Prostate gland (tissue), 2 donors: ENCODE measurements around the gene VPS26C.

Experiments used
- POLR2A ChIP-seq: fragments of 450-650 bp; IDR thresholded peaks from one replicate; pipeline ENCODE4 v1.6.1; 2016; ENCODE audit warnings: antibody characterized with exemption, mild to moderate bottlenecking
- POLR2AphosphoS5 ChIP-seq: sonication (generic); formaldehyde crosslinking; IDR thresholded peaks from one replicate; pipeline ENCODE4 v1.6.1; 2017; ENCODE audit warnings: antibody characterized with exemption
- TF ChIP-seq, protein P1 (sequence below), 4 experiments: fragments of 200-600 bp in 2 of 4; fragments of 450-650 bp in 2 of 4; sonication (generic) in 2 of 4; IDR thresholded peaks; 1 replicate in 3 of 4; 2 replicates in 1 of 4; pipeline ENCODE4 v1.5.1; 2016 to 2019; ENCODE audit warnings: antibody characterized with exemption in 4 of 4, mild to moderate bottlenecking in 2 of 4, moderate library complexity in 2 of 4

DNA sequence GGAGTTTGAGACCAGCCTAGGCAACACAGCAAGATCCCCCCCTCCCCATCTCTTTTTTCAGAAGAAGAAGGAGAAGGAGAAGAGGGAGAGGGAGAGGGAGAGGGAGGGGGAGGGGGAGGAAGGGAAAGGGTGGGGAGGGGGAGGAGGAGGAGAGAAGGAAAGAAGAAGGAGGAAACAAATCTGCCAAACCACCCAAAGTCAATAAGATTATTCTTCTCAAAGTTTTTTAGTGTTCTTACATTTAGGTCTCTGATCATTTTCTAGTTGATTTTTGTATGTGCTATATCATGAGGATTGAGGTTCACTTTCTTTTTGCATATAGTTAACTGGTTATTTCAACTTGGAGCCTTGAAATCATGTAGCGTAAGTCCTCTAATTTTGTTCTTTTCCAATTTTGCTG is 56.3 kb downstream of the VPS26C start:
- TF ChIP-seq POLR2A (no peak), POLR2AphosphoS5 (no peak)
- TF ChIP-seq, protein P1, sequence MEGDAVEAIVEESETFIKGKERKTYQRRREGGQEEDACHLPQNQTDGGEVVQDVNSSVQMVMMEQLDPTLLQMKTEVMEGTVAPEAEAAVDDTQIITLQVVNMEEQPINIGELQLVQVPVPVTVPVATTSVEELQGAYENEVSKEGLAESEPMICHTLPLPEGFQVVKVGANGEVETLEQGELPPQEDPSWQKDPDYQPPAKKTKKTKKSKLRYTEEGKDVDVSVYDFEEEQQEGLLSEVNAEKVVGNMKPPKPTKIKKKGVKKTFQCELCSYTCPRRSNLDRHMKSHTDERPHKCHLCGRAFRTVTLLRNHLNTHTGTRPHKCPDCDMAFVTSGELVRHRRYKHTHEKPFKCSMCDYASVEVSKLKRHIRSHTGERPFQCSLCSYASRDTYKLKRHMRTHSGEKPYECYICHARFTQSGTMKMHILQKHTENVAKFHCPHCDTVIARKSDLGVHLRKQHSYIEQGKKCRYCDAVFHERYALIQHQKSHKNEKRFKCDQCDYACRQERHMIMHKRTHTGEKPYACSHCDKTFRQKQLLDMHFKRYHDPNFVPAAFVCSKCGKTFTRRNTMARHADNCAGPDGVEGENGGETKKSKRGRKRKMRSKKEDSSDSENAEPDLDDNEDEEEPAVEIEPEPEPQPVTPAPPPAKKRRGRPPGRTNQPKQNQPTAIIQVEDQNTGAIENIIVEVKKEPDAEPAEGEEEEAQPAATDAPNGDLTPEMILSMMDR (IDR thresholded peaks at IDR 0.05), result no peak
